Right cardiac atrium (tissue), 5 donors: Measurements from ENCODE around the gene DSP. TPM values are rescaled to one million over a fixed set of nuclear protein-coding genes. Genes with fewer than 3 reads are reported as not detected.

Experiments
- ATAC-seq, 2 donors: fragments of 200-7000 bp; cut with Tn5 transposase; one replicate each; pipeline versions ENCODE4 v1.8.0 to v1.9.1; 2020; ENCODE audit warnings: moderate library complexity in 2 of 2, mild to moderate bottlenecking in 1 of 2
- DNase-seq, 3 donors: peaks; one replicate each; pipeline ENCODE4 v3.0.0-alpha.2; 2020
- H3K27ac ChIP-seq: one replicate; pipeline ENCODE4 v1.5.1; 2013; ENCODE audit warnings: mild to moderate bottlenecking, low read length, control low read depth, moderate library complexity
- H3K27me3 ChIP-seq: one replicate; pipeline ENCODE4 v1.6.1; 2013; ENCODE audit not compliant: control insufficient read depth, insufficient read depth
- H3K4me1 ChIP-seq: one replicate; pipeline ENCODE4 v1.6.1; 2013; ENCODE audit warnings: low read length; ENCODE audit not compliant: control insufficient read depth, insufficient read depth
- H3K4me3 ChIP-seq: one replicate; pipeline ENCODE4 v1.5.1; 2013; ENCODE audit warnings: low read length, control low read depth
- H3K9me3 ChIP-seq: one replicate; pipeline ENCODE4 v1.6.1; 2013; ENCODE audit warnings: low read length; ENCODE audit not compliant: control insufficient read depth
- WGBS: extraction: QIAGEN DNeasy Blood & Tissue Kit; methylation state at CpG from one replicate; pipeline ENCODE4 v1.1.7; 2013; 5-methylcytosine and 5-hydroxymethylcytosine counted together
- intact Hi-C, 4 donors: fragments of 100-400 bp; cut with DNase I; formaldehyde crosslinking; loops; one replicate each; pipeline versions ENCODE4 v1.11.0 to v1.14.0; 2022 to 2023
- polyA plus RNA-seq: library from polyadenylated mRNA; stranded (reverse); fragments of 200-250 nt; gene quantifications from one replicate; pipeline ENCODE4 v1.2.3, GENCODE V29; 2013
- total RNA-seq, 4 donors: library from RNA; stranded (reverse); fragmentation: NEBNext Ultra II Directional; extraction: Animal tissue kit (Norgen Biotek cat#: 25700); gene quantifications; one replicate each; pipeline ENCODE4 v1.2.1, GENCODE V29; 2021
- donor health status: healthy with polysubstance abuse.
- donor health status: DM: no; HTN: yes; CAD: no.
- donor health status: DM: no; HTN: no; CAD: no.
- donor health status: DM: no; HTN: yes; CAD: no; lungs with severe emphysema.
- donor health status: DM: yes; HTN: yes; CAD: no.

DSP gene
- total and polyA plus RNA-seq, 5 donors, result 94.7 to 311 (median 246) TPM

GRCh38 chr6:7594579-7595125 is 53.2 kb downstream of the DSP start:
- Histone ChIP-seq H3K9me3 (no peaks in the 10 kb centered on the region), H3K4me1 (peaks cover 4% of the 10 kb centered on the region), H3K27me3 (no peaks in the 10 kb centered on the region), H3K27ac (no peak overlapping the region), H3K4me3 (no peak overlapping the region)
- DNase-seq (no peak), ATAC-seq (no peak)
- intact Hi-C loops, result no loop called here
- WGBS, result 54% methylated on average over 4 of the region's 4 CpGs

DNA sequence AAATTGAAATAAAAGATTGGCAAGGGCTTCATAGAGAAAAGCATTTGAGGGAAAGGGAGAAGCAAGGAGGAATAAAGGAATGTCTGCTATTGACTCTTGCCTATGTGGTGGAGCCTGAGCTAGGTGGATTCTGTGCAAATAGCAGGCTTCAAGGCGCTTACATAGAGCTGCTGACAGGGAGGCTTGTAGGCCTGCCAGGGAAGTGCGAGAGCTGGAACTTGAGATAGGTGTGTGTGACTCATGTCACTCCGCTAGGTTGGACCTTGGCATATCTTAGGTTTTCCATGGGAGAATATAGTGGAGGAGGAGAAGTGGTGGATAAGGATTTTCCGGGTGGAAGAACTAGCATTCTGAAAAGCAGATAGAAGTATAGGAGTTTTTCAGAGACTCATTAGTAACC is 62.5 kb downstream of the DSP start:
- intact Hi-C loops, result no loop called here
- WGBS, result 57% methylated on average over 4 of the region's 4 CpGs

DNA sequence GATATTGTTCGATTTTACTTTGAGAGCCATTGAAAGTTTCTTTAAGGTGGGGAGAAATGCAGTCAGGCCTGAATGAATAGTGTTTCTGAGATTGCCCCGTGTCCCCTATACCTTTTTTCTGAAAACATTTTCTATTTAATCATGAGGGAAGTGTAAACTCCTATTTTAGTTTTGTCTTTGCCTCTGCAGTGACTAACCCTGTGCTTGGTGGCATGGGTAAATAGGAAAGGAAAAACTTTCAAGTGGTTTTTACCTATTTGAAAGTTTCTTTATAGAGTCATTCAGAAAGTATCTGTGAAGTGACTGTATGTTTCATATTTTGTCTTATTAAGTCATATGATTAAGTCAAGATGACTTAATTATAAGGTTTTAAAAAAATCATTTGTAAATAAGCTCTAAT is 63.0 kb downstream of the DSP start:
- H3K4me1 ChIP-seq, result peaks cover 1% of the 10 kb centered on the region
- H3K4me3 ChIP-seq, result no peak overlapping the region
- H3K9me3 ChIP-seq, result no peaks in the 10 kb centered on the region
- ATAC-seq, result no peak
- DNase-seq, result no peak
- WGBS, result 87% methylated on average over 2 of the region's 2 CpGs
- no peak overlapping the region for H3K27ac ChIP-seq
- H3K27me3 ChIP-seq, result no peaks in the 10 kb centered on the region
- intact Hi-C loops, result no loop called here

More for the DNA sequence above, 62.5 kb downstream of the DSP start:
- Histone ChIP-seq H3K9me3 (no peaks in the 10 kb centered on the region), H3K4me1 (peaks cover 1% of the 10 kb centered on the region), H3K27ac (peak overlapping the region; percentile 52), H3K4me3 (no peak overlapping the region), H3K27me3 (no peaks in the 10 kb centered on the region)
- peak; percentile 88 to 94 for ATAC-seq
- DNase-seq, result peak; percentile 34 to 68 (median 68)

DNA sequence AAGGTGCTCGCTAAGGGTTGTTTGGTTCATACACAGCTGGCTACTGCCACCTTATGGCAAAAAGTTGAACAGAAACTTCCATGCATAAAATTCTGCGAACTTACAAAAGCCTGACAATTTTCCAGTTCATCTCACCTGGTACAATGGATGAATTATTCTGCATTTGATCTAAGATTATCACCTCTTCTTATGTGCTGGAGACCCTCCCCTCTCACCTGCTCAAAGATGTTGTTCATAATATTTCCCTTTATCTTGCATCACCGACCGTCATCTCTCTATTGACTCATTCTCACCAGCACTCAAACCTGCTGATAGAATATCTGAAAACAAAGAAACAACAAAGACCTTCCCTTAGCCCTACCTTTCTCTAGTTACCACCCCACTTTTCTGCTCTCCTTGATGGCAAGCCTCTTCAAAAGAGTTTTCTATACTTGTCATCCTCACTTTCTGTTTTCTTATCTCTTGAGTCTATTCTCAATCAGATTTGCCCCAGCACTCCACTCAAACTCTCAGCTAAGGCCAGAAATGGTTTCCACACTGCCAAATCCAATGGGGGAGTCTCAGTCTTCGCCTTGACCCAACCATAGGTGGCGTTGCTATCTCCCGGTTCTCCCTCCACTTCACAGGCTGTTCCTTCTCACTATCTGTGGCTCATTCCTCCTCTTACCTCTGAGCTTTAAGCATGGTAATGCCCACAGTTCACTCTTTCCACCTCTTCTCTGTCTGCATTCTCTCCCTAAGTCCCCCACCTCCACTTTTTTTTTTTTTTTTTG is 74.3 kb downstream of the DSP start:
- ATAC-seq (peak; percentile 40 to 55), DNase-seq (no peak)
- Histone ChIP-seq H3K4me3 (no peak overlapping the region), H3K4me1 (no peaks in the 10 kb centered on the region), H3K27ac (no peak overlapping the region), H3K9me3 (no peaks in the 10 kb centered on the region), H3K27me3 (no peaks in the 10 kb centered on the region)
- intact Hi-C loops, result loop anchor here (5.0 to 10.0 kb wide), 4 partner anchors 191 to 941 kb away; no protein-coding TSS in a partner anchor
- 12% methylated on average over 7 of the region's 7 CpGs for WGBS

- Histone ChIP-seq H3K4me1 (no peaks in the 10 kb centered on the region), H3K27ac (no peak overlapping the region), H3K27me3 (no peaks in the 10 kb centered on the region), H3K4me3 (no peak overlapping the region), H3K9me3 (no peaks in the 10 kb centered on the region)
- peak; percentile 54 to 56 for ATAC-seq
- peak in 1 of 3 donors; percentile 53 for DNase-seq
- WGBS, result 43% methylated on average over 12 of the region's 12 CpGs
- intact Hi-C loops, result loop anchor here (5.0 to 10.0 kb wide), 4 partner anchors 193 to 943 kb away; no protein-coding TSS in a partner anchor
Measured at GRCh38 chr6:7617801-7618764, 76.6 kb downstream of the DSP start.

- DNase-seq, result no peak
- intact Hi-C loops, result no loop called here
- Histone ChIP-seq H3K27me3 (no peaks in the 10 kb centered on the region), H3K4me1 (no peaks in the 10 kb centered on the region), H3K27ac (no peak overlapping the region), H3K4me3 (no peak overlapping the region), H3K9me3 (no peaks in the 10 kb centered on the region)
- ATAC-seq, result no peak
- 93% methylated on average over 5 of the region's 5 CpGs for WGBS
Measured at GRCh38 chr6:7621761-7622160, 80.3 kb downstream of the DSP start.

GRCh38 chr6:7624796-7625710 is 83.6 kb downstream of the DSP start:
- intact Hi-C loops, result no loop called here
- WGBS, result 66% methylated on average over 4 of the region's 4 CpGs
- DNase-seq, result no peak
- Histone ChIP-seq H3K27ac (no peak overlapping the region), H3K9me3 (no peaks in the 10 kb centered on the region), H3K4me1 (no peaks in the 10 kb centered on the region), H3K4me3 (no peak overlapping the region), H3K27me3 (no peaks in the 10 kb centered on the region)
- no peak for ATAC-seq

DNA sequence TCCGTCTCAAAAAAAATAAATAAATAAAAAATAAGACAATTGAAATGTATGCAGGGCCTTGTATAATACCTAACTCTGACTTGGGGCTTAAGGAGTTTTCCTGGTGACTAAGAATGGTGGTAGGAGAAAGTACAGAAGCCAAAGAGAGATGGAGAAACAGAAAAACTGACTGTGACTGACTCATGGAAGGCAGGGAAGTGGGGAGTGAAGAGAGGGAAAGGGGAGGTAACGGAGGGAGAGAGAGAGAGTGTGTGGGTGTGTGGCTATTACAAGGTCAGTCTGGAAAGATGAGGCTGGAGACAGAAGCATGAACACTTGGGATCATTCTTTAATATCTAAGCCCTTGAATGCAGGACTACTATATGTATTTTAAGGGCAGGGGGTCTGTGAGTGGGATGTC is 87.0 kb downstream of the DSP start:
- DNase-seq, result no peak
- H3K4me3 ChIP-seq, result no peak overlapping the region
- 86% methylated on average over 2 of the region's 2 CpGs for WGBS

DNA sequence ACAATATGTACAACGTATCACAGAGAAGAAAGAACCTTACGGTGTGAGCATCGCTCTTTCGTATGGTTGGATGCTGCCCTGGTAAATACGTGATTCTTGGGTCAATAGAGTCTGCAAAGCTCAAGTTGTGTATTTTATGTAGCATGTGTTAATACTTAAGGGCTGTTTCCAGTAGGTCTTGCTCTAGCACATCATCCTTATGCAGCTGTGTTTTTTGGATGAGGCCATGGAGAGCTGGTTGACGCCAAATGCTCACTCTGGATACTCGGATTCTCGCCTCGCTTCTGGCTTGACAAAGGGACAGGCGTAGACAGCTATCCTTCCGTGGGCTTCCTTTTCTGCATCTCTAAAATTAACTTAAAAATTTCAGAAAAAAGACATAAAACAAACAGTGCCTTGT is 87.4 kb downstream of the DSP start:
- 89% methylated on average over 11 of the region's 11 CpGs for WGBS
- ATAC-seq, result no peak
- no peak for DNase-seq
- H3K27ac ChIP-seq, result no peak overlapping the region
- H3K27me3 ChIP-seq, result no peaks in the 10 kb centered on the region
- no peaks in the 10 kb centered on the region for H3K4me1 ChIP-seq
- intact Hi-C loops, result no loop called here
- H3K9me3 ChIP-seq, result no peaks in the 10 kb centered on the region
- H3K4me3 ChIP-seq, result no peak overlapping the region

More for the DNA sequence above, 87.0 kb downstream of the DSP start:
- Histone ChIP-seq H3K27me3 (no peaks in the 10 kb centered on the region), H3K9me3 (no peaks in the 10 kb centered on the region), H3K27ac (no peak overlapping the region), H3K4me1 (no peaks in the 10 kb centered on the region)
- intact Hi-C loops, result no loop called here
- ATAC-seq, result no peak

DNA sequence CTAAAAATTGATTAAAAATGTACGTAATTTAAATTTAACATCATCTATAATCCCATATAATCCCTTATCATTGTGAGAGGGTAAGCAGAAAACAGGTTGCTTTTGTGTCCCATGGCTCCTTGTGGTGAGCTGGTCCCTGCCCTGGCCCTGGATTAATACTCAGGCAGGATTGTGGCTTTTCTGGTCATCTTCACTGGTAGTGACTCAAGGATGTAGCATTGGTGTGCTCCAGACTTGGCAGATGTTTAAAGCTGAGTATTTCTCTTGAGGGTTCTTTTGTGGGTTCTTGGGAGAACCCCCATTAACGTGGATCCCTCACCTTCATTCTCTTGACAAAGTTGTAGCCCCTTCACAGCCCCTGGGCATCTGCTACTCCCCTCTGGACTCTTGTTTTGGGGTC is 87.8 kb downstream of the DSP start:
- ATAC-seq (no peak), DNase-seq (no peak)
- no peaks in the 10 kb centered on the region for H3K27me3 ChIP-seq
- H3K4me1 ChIP-seq, result no peaks in the 10 kb centered on the region
- no peak overlapping the region for H3K4me3 ChIP-seq
- H3K27ac ChIP-seq, result no peak overlapping the region
- 49% methylated on average over 2 of the region's 2 CpGs for WGBS
- intact Hi-C loops, result no loop called here
- H3K9me3 ChIP-seq, result no peaks in the 10 kb centered on the region
